Neural cell (in vitro differentiated cells): ENCODE measurements around the gene KDM2A. TPM values are rescaled to one million over a fixed set of nuclear protein-coding genes. Genes with fewer than 3 reads are reported as not detected.

Source experiments
- H2AFZ ChIP-seq: fragments of 200-600, 300-800 bp; sonication (generic), shearing (Covaris generic); 2 replicates; pipeline ENCODE4 v1.6.0; 2014; ENCODE audit warnings: low read depth, mild to moderate bottlenecking, antibody characterized with exemption, low read length, moderate library complexity
- H3F3A ChIP-seq: fragments of 200-600 bp; shearing (Covaris generic); 2 replicates; pipeline ENCODE4 v1.6.1; 2016; ENCODE audit warnings: mild to moderate bottlenecking, moderate library complexity, mixed read lengths, antibody characterized with exemption, low read length; ENCODE audit not compliant: insufficient read depth, poor library complexity, severe bottlenecking
- H3K27ac ChIP-seq: fragments of 200-600, 300-800 bp; sonication (generic), shearing (Covaris generic); 2 replicates; pipeline ENCODE4 v1.5.1; 2014; ENCODE audit warnings: mild to moderate bottlenecking, low read length, moderate library complexity
- H3K27me3 ChIP-seq: fragments of 300-800, 200-600 bp; sonication (generic), shearing (Covaris generic); 2 replicates; pipeline ENCODE4 v1.6.0; 2014; ENCODE audit warnings: mild to moderate bottlenecking, low read depth, low read length, moderate library complexity; ENCODE audit not compliant: insufficient read depth
- H3K36me3 ChIP-seq: fragments of 300-800, 200-600 bp; sonication (generic), shearing (Covaris generic); 2 replicates; pipeline ENCODE4 v1.5.1; 2014; ENCODE audit warnings: mild to moderate bottlenecking, antibody characterized with exemption, low read length, moderate library complexity; ENCODE audit not compliant: insufficient read depth
- H3K4me2 ChIP-seq: fragments of 300-800, 200-600 bp; sonication (generic), shearing (Covaris generic); 2 replicates; pipeline ENCODE4 v1.6.0; 2014; ENCODE audit warnings: mild to moderate bottlenecking, low read length
- H3K4me3 ChIP-seq: fragments of 300-800, 200-600 bp; sonication (generic), shearing (Covaris generic); 2 replicates; pipeline ENCODE4 v1.5.1; 2014; ENCODE audit warnings: mild to moderate bottlenecking, low read length, moderate library complexity
- H3K79me2 ChIP-seq: fragments of 200-600 bp; shearing (Covaris generic); replicated peaks from 2 replicates; pipeline ENCODE4 v1.6.0; 2014; ENCODE audit warnings: mild to moderate bottlenecking, low read length, moderate library complexity; ENCODE audit not compliant: insufficient read depth
- H3K9ac ChIP-seq: fragments of 300-800, 200-600 bp; sonication (generic), shearing (Covaris generic); 2 replicates; pipeline ENCODE4 v1.6.1; 2016; ENCODE audit warnings: mild to moderate bottlenecking, low read length, mixed read lengths
- H3K9me2 ChIP-seq: fragments of 200-600 bp; shearing (Covaris generic); 2 replicates; pipeline ENCODE4 v1.6.1; 2016; ENCODE audit warnings: mild to moderate bottlenecking, low read length, mixed read lengths; ENCODE audit not compliant: insufficient read depth
- H3K9me3 ChIP-seq: fragments of 200-600, 300-800 bp; sonication (generic), shearing (Covaris generic); 2 replicates; pipeline ENCODE4 v1.6.1; 2016; ENCODE audit warnings: mild to moderate bottlenecking, mixed run types, low read length, moderate library complexity, mixed read lengths
- H4K20me1 ChIP-seq: fragments of 200-600 bp; shearing (Covaris generic); 2 replicates; pipeline ENCODE4 v1.6.1; 2016; ENCODE audit warnings: mild to moderate bottlenecking, mixed run types; ENCODE audit not compliant: insufficient read depth
- CTCF ChIP-seq: fragments of 450-650 bp; IDR thresholded peaks from 2 replicates; pipeline ENCODE4 v1.5.1; 2014; ENCODE audit warnings: antibody characterized with exemption, mild to moderate bottlenecking, moderate library complexity; ENCODE audit not compliant: poor library complexity, severe bottlenecking
- EP300 ChIP-seq: fragments of 450-650 bp; conservative IDR thresholded peaks from 2 replicates; pipeline ENCODE4 v1.6.1; 2014; ENCODE audit warnings: antibody characterized with exemption, mild to moderate bottlenecking, moderate library complexity; ENCODE audit not compliant: poor library complexity, severe bottlenecking
- EZH2 ChIP-seq: fragments of 200-600, 300-800 bp; shearing (Covaris generic), sonication (generic); IDR thresholded peaks from 2 replicates; pipeline ENCODE4 v1.6.1; 2014; ENCODE audit warnings: antibody characterized with exemption, low read length, borderline replicate concordance, mild to moderate bottlenecking; ENCODE audit not compliant: insufficient read depth, poor library complexity, severe bottlenecking
- MXI1 ChIP-seq: fragments of 450-650 bp; conservative IDR thresholded peaks from 2 replicates; pipeline ENCODE4 v1.6.1; 2014; ENCODE audit warnings: antibody characterized with exemption, mild to moderate bottlenecking; ENCODE audit not compliant: poor library complexity, severe bottlenecking
- POLR2AphosphoS5 ChIP-seq: IDR thresholded peaks from 2 replicates; pipeline ENCODE4 v1.6.1; 2012
- RAD21 ChIP-seq: fragments of 450-650 bp; conservative IDR thresholded peaks from 2 replicates; pipeline ENCODE4 v1.6.1; 2014; ENCODE audit warnings: antibody characterized with exemption, mild to moderate bottlenecking, moderate library complexity
- REST ChIP-seq: IDR thresholded peaks from 2 replicates; pipeline ENCODE4 v1.6.1; 2012; ENCODE audit warnings: borderline replicate concordance
- SMC3 ChIP-seq: fragments of 450-650 bp; conservative IDR thresholded peaks from 2 replicates; pipeline ENCODE4 v1.6.1; 2014; ENCODE audit warnings: antibody characterized with exemption, mild to moderate bottlenecking, moderate library complexity; ENCODE audit not compliant: poor library complexity
- TAF1 ChIP-seq: IDR thresholded peaks from 2 replicates; pipeline ENCODE4 v1.6.1; 2012; ENCODE audit warnings: low read depth
- polyA plus RNA-seq: library from polyadenylated mRNA; depleted of rRNA; stranded (reverse); fragments of >200 nt; gene quantifications from 2 replicates; pipeline ENCODE4 v1.2.3, GENCODE V29; 2014

The KDM2A gene
- polyA plus RNA-seq, 1 donor from 2014 or later: 12.4 TPM

- Histone ChIP-seq H3K36me3 (peaks cover 4% of the 10 kb centered on the region), H3K4me2 (no peak overlapping the region), H3K9ac (no peak overlapping the region), H4K20me1 (no peaks in the 10 kb centered on the region), H3F3A (no peaks in the 10 kb centered on the region), H3K27me3 (no peaks in the 10 kb centered on the region), H3K27ac (no peak overlapping the region), H3K4me3 (no peak overlapping the region), H3K9me3 (no peaks in the 10 kb centered on the region), H3K79me2 (peaks cover 23% of the 10 kb centered on the region), H2AFZ (no peak overlapping the region), H3K9me2 (no peaks in the 10 kb centered on the region)
- TF ChIP-seq MXI1 (no peak), SMC3 (no peak), REST (no peak), EZH2 (no peak), TAF1 (no peak), RAD21 (no peak), POLR2AphosphoS5 (no peak), EP300 (no peak), CTCF (no peak)
Observed at GRCh38 chr11:67138922-67139321, 19.9 kb downstream of the KDM2A start.

- no peaks in the 10 kb centered on the region for H3K9me2 ChIP-seq
- no peaks in the 10 kb centered on the region for H4K20me1 ChIP-seq
- no peak overlapping the region for H3K4me3 ChIP-seq
- no peak overlapping the region for H3K4me2 ChIP-seq
- no peaks in the 10 kb centered on the region for H3K27me3 ChIP-seq
- H3F3A ChIP-seq: no peaks in the 10 kb centered on the region
- TF ChIP-seq SMC3: no peak
- no peak for TF ChIP-seq EZH2
- H3K79me2 ChIP-seq: peaks cover 7% of the 10 kb centered on the region
- no peak overlapping the region for H3K9ac ChIP-seq
- no peak overlapping the region for H2AFZ ChIP-seq
- no peaks in the 10 kb centered on the region for H3K9me3 ChIP-seq
- H3K36me3 ChIP-seq: no peaks in the 10 kb centered on the region
- no peak overlapping the region for H3K27ac ChIP-seq
Observed at GRCh38 chr11:67146516-67147226, 27.6 kb downstream of the KDM2A start.
